GM19099 (cell line): ENCODE results near the gene GAN.

Experiments used
- POLR2A ChIP-seq: IDR thresholded peaks from 3 replicates; pipeline ENCODE4 v1.6.1; 2011; ENCODE audit warnings: low read depth; ENCODE audit not compliant: insufficient read length; ENCODE audit errors: extremely low read depth

Gene GAN, protein sequence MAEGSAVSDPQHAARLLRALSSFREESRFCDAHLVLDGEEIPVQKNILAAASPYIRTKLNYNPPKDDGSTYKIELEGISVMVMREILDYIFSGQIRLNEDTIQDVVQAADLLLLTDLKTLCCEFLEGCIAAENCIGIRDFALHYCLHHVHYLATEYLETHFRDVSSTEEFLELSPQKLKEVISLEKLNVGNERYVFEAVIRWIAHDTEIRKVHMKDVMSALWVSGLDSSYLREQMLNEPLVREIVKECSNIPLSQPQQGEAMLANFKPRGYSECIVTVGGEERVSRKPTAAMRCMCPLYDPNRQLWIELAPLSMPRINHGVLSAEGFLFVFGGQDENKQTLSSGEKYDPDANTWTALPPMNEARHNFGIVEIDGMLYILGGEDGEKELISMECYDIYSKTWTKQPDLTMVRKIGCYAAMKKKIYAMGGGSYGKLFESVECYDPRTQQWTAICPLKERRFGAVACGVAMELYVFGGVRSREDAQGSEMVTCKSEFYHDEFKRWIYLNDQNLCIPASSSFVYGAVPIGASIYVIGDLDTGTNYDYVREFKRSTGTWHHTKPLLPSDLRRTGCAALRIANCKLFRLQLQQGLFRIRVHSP

DNA sequence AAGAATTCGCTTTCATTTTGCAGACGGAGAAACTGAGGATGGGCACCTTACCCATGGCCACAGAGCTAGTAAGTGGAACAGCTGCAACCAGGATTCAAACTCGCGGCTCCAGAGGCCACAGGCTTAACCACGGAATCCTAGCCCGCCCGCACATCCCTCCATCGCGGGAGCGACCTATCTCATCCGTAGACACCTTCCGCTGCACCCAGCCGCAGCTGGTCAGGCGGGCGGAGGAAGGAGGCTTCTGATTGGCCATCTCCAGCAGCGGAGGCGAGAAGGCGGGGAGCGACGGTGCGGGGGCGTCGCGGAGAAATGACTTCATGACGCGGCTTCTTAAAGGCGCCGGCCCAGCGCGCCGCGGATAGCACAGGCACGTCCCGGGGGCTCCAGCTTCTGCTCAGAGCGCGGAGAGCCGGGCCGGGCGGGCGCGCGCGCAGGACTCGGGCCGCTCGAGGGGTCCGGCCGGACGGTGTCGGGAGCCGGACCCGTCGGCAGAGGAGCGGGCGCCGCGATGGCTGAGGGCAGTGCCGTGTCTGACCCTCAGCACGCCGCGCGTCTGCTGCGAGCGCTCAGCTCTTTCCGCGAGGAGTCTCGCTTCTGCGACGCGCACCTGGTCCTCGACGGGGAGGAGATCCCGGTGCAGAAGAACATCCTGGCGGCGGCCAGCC is at the start of gene GAN:
Gene GAN, plus strand, starts transcription at position 360 of the 668 bp plus-strand sequence. Its CDS starts 152 bp downstream, at position 512.
- peak; percentile 90 for TF ChIP-seq POLR2A

DNA sequence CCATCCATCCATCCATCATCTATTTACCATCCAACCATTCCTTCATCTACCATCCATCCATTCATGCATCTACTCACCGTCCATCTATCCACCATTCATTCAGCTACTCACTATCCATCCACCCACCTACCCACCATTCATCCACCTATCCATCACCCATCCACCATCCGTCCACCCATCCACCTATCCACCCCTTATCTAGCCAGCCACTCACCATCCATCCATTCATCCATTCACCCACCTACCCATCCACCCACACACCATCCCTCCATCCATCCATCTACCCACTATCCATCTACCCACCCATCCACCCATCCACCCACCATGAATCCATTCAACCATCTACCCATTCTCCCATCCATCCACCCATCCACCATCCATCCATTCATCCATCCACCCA is 49.7 kb upstream of the GAN start:
- TF ChIP-seq POLR2A: no peak

DNA sequence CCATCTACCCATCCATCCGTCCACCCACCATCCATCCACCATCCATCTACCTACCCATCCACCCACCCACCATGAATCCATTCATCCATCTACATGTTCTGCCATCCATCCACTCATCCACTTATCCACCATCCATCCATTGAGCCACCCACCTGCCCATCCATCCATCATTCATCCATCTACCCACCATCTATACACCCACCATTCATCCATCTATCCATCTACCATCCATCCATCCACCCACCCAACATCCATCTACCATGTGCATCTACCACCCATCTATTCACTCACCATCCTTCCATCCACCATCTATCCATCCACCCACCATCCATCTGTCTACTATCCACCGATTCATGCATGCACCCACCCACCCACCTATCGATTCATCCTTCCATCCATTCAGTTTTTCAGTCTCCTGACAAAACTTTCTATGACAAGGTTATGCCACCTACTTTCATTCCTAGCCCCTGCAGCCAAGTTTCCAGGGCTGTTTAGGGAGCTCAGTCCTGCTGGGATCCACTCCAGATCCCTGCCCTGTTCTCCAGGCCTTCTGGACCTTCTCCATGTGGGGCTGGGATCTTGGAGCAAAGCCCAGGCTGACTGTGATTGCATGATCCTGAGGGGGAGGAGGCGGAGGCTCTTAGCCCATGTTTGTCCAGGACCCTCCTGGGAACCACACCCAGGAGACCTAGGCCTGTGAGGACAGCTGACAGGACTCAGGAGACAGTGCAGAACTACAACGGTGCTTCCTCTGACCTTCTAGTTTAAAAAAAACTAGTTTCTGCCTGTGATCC is 48.9 kb upstream of the GAN start:
- no peak for TF ChIP-seq POLR2A

DNA sequence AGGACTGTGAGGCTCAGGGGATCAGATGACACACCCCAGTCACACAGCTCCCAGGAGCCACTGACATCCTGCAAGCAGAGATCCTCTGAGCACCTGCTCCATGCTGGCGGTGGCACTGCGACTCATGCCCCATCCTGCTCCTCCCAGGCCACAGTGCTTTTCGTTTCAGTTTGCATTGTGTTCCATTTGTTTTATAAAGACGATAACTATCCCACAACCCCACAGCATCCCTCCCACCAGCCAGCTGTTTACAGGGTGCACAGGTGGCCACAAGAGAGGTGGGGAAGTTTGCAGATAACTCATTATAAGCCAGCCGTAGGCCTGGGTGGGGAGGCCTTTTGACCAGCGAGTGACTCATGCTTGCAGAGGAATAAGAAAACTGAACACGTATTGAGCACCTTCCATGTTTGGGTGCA is 48.1 kb upstream of the GAN start:
- TF ChIP-seq POLR2A: no peak

DNA sequence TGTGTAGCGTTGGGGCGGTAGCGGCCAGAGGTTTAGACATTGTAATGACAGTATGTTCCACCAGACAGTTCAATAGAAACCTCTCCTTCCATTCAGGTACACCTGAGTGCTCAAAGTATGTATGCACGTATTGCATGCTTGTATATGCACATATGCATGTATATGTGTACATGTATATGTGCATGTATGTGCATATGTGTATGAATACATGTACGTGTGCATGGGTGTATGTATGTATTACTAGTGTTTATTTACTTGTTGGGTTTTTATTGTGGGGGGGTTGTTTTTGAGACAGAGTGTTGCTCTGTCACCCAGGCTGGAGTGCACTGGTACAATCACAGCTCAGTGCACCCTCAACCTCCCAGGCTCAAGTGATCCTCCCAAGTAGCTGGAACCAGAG is 46.3 kb upstream of the GAN start:
- no peak for TF ChIP-seq POLR2A

DNA sequence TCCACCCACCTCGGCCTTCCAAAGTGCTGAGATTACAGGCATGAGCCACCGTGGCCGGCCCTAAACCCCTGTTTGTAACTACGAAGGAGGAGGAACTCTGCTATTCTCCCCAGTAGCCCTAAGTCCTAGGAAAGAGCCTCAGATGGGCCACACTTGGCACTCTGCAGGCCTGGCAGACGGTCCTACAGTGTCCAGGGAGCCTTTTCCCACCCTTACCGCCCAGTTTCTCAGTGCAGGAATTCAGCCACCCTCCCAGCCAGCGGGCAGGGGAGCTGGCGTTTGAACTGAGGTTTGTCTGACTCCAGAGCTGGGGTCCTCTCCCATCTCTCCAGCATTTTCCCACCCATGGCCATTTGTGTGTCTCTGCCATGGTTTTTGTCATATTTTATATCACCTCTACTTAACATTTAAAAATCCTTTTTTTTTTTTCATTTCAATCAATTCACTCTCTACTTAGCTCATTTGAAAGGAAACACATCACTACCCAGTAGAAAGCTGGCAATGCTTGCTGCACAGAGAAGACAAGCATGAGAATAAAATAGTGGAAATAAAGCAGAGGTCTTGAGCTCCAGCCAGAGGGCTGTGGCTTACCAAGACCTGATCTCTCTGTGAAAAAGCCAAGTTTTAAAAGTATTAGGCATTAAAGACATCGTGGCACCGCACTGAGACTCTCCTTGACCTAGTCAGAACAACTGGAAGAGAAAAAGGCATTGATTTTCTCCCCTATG is 41.4 kb upstream of the GAN start:
- no peak for TF ChIP-seq POLR2A

DNA sequence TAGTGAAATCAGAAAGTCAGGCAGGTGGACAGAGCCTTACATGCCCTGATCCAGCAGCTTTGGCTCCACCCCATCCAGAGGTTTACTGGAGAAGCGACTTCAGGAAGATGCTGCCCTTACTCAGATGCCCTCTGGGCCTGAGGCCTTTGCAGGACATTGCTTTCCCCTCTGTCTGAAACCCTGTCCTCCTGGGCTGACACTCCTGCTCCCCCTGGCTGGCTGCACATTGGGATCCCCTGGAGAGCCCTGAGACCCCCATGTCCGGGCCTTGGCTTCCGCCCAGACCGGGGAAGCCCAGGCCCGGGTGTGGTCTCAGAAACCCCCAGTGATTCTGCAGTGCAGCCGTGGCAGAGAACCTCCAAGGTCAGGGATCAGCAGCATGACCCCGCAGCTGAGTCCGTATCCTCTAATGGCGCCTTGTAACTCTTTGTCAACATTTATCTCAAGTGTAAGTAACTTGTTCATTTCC is 39.7 kb upstream of the GAN start:
- TF ChIP-seq POLR2A: no peak

DNA sequence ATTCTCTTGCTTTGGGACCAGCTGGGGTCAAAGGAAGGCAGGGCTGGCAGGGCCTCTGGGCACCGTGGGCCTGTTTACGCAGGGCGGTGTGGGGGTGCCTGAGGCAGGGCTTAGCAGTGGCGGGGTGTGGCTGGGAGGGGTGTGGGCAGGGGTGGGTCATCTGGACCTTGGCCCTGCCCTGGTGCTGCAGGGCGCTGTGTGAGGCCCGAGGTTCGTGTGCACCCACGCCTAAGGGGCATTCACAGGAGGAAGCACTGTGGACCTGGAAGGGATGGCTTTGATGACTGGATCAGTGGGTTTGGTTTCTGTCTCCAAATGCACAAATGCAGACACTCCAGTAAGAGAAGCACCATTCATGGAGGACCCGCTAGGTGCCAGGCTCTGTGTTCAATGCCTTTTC is 39.0 kb upstream of the GAN start:
- TF ChIP-seq POLR2A: no peak

DNA sequence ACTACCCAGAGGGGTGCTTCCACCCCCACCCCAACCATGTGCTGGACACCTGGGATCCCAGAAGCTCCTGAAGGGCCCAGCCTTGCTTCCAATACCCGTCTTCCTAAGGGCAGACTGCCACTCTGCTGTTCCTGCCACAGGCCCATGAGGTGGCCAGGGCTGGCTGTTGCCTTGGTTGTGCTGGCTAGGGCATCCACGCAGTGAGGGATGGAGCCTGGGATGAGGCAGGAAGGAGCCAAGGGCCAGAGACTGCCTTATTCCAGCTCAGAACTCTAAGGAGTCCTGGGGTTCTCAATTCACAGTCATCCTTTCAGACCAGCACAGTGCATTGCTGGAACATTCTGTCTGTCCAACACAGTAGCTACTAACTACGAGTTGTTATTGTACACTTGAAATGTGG is 38.4 kb upstream of the GAN start:
- no peak for TF ChIP-seq POLR2A

DNA sequence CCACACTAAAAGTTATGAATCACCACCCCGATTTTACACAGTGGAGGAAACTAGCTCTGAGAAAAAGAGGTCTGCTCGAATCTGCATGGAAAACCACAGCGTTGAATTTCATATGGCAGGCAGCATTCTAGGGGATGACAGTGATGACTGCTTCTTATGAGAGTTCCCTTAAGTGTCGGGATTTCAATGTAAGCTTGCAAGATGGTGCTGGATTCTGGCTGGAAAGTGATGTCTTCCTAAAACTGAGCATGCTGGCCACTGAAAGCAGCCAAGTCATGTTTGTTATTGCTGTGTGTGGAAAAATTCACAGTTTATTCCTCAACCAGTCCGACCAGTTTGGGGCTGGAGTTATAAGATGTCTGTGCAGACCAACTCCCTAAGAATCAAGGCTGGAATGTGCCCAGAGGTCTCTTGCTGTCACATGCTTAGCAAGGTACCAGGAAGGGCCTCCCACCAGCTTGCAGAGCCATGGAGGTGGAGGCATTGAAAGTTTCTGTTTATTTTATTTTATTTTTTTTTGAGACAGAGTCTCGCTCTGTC is 37.2 kb upstream of the GAN start:
- TF ChIP-seq POLR2A: no peak

DNA sequence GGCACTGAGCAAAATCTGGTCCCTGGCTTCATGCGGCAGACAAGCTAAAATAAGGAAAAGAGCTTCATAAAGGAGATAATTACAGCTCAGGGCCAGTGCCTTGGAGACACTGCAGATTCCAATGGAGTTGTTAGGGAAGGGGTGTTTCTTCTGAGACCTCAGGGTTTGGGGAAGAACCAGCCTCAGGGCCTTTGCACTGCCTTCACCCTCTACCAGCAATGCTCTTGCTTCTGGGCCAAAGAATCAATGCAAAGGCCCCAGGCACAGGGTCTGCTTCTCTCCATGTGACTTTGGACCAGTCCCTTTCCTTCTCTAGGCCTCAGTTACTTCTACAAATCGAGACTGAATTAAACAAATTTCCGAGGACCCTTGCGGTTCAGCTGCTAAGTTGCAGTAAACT is 36.2 kb upstream of the GAN start:
- no peak for TF ChIP-seq POLR2A

DNA sequence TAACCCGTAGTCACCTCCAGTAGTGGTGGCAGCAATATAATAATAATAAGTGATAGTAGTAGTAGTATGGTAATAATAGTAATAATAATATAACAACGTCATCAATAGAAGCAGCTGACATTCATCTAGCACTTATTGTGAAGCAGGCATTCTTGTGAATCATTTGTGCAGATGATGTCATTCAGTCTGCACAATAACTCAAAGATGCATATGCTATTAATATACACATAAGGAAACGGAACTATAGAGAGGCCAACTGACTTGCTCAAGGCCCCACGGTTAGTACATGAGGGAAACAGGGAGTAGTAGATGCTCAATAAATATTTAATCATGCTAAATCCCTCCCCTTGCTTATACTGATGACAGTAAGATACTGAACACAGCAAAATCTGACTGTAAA is 35.4 kb upstream of the GAN start:
- TF ChIP-seq POLR2A: no peak

DNA sequence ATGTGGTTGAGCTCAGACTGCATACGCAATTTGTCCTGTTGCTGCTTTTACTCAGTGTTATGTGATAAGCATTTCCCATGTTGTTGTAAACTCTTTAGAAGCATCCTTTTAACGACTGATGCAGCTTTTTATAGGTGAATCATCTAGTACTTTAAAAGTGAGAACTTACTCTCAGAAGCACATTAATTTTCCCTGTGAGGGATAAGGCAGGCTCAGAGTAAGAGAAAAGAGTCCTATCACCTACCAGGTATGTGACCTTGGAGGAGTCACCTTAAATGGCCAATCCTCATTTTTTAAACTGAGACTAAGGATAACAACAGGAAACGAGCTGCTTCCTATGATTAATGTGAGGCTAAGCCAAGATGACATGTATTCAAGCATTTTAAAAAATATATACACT is 34.4 kb upstream of the GAN start:
- no peak for TF ChIP-seq POLR2A

DNA sequence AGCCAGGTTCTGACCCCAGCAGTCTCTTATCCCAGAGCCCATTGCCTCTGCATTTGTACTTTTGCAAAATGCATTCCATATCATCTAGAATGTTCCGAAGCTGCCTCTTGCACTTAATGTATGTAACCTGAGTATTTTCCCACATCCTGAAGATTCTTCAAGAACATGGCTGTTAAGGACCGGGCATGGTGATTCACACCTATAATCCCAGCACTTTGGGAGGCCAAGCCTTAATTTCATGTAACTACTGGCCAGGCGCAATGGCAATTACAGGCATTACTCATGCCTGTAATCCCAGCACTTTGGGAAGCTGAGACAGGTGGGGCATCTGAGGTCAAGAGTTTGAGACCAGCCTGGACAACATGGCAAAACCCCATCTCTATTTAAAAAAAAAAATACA is 31.7 kb upstream of the GAN start:
- TF ChIP-seq POLR2A: no peak
